H9 (cell line): ENCODE measurements around the gene CEACAM6. TPM values are rescaled to one million over a fixed set of nuclear protein-coding genes. Genes with fewer than 3 reads are reported as not detected.

ENCODE experiments used
- DNase-seq: peaks from one replicate; pipeline ENCODE4 v3.0.0-alpha.2; 2017
- H2AFZ ChIP-seq: one replicate; pipeline ENCODE4 v1.6.1; 2013; ENCODE audit warnings: mild to moderate bottlenecking, low read length, control low read depth, moderate library complexity
- H2AK5ac ChIP-seq: 2 replicates; pipeline ENCODE4 v1.6.1; 2013; ENCODE audit warnings: low read length, control low read depth, mixed read lengths; ENCODE audit not compliant: insufficient read length
- H2BK120ac ChIP-seq: one replicate; pipeline ENCODE4 v1.6.1; 2013; ENCODE audit warnings: low read depth, mild to moderate bottlenecking, low read length, control low read depth, inconsistent platforms; ENCODE audit not compliant: poor library complexity, severe bottlenecking
- H2BK12ac ChIP-seq: 2 replicates; pipeline ENCODE4 v1.6.1; 2013; ENCODE audit warnings: low read length, control low read depth, mixed read lengths, low read depth; ENCODE audit not compliant: insufficient read length
- H2BK15ac ChIP-seq: 2 replicates; pipeline ENCODE4 v1.6.1; 2013; ENCODE audit warnings: low read depth, low read length, control low read depth
- H2BK20ac ChIP-seq: one replicate; pipeline ENCODE4 v1.6.1; 2013; ENCODE audit warnings: low read depth, mild to moderate bottlenecking, low read length, control low read depth, inconsistent platforms; ENCODE audit not compliant: poor library complexity, severe bottlenecking
- H2BK5ac ChIP-seq: 2 replicates; pipeline ENCODE4 v1.6.1; 2013; ENCODE audit warnings: low read length, control low read depth, mixed read lengths; ENCODE audit not compliant: insufficient read length
- H3K14ac ChIP-seq: 2 replicates; pipeline ENCODE4 v1.6.1; 2013; ENCODE audit warnings: low read length, control low read depth; ENCODE audit not compliant: insufficient read depth
- H3K18ac ChIP-seq: 2 replicates; pipeline ENCODE4 v1.6.1; 2013; ENCODE audit warnings: low read depth, mild to moderate bottlenecking, mixed read lengths, low read length, control low read depth; ENCODE audit not compliant: insufficient read length
- H3K23ac ChIP-seq: 2 replicates; pipeline ENCODE4 v1.6.1; 2013; ENCODE audit warnings: low read length, control low read depth, mixed read lengths, low read depth; ENCODE audit not compliant: insufficient read length
- H3K23me2 ChIP-seq: 2 replicates; pipeline ENCODE4 v1.6.1; 2013; ENCODE audit warnings: low read depth, mild to moderate bottlenecking, mixed read lengths, low read length, control low read depth; ENCODE audit not compliant: insufficient read length, poor library complexity, severe bottlenecking
- H3K27ac ChIP-seq: 2 replicates; pipeline ENCODE4 v1.5.1; 2013; ENCODE audit warnings: low read length, control low read depth, mixed read lengths, low read depth; ENCODE audit not compliant: insufficient read length
- H3K27me3 ChIP-seq: 2 replicates; pipeline ENCODE4 v1.6.1; 2013; ENCODE audit warnings: low read length, control low read depth, inconsistent platforms; ENCODE audit not compliant: insufficient read depth
- H3K4ac ChIP-seq: 2 replicates; pipeline ENCODE4 v1.6.1; 2013; ENCODE audit warnings: low read depth, mild to moderate bottlenecking, control low read depth, inconsistent platforms, low read length, moderate library complexity
- H3K4me1 ChIP-seq: 2 replicates; pipeline ENCODE4 v1.6.1; 2013; ENCODE audit warnings: low read length, control low read depth, inconsistent platforms; ENCODE audit not compliant: insufficient read depth
- H3K4me2 ChIP-seq: 2 replicates; pipeline ENCODE4 v1.6.1; 2013; ENCODE audit warnings: low read length, control low read depth, mixed read lengths; ENCODE audit not compliant: insufficient read length, insufficient read depth
- H3K56ac ChIP-seq: 2 replicates; pipeline ENCODE4 v1.6.1; 2013; ENCODE audit warnings: low read depth, mild to moderate bottlenecking, mixed read lengths, low read length, control low read depth; ENCODE audit not compliant: insufficient read length
- H3K79me1 ChIP-seq: 2 replicates; pipeline ENCODE4 v1.6.1; 2013; ENCODE audit warnings: low read depth, mild to moderate bottlenecking, moderate library complexity, low read length, control low read depth, inconsistent platforms; ENCODE audit not compliant: insufficient read depth, poor library complexity, severe bottlenecking
- H3K79me2 ChIP-seq: 2 replicates; pipeline ENCODE4 v1.6.1; 2013; ENCODE audit warnings: low read length, control low read depth, inconsistent platforms; ENCODE audit not compliant: insufficient read depth
- H3K9ac ChIP-seq: 2 replicates; pipeline ENCODE4 v1.6.1; 2013; ENCODE audit warnings: low read length, control low read depth, mixed read lengths; ENCODE audit not compliant: insufficient read length; ENCODE audit errors: extremely low read depth
- H3K9me3 ChIP-seq: one replicate; pipeline ENCODE4 v1.6.1; 2013; ENCODE audit warnings: low read depth, low read length, inconsistent platforms; ENCODE audit not compliant: control insufficient read depth
- H3T11ph ChIP-seq: one replicate; pipeline ENCODE4 v1.6.1; 2013; ENCODE audit warnings: mild to moderate bottlenecking, low read length, control low read depth, inconsistent platforms
- H4K20me1 ChIP-seq: one replicate; pipeline ENCODE4 v1.6.1; 2013; ENCODE audit not compliant: control insufficient read depth, insufficient read length, insufficient read depth
- H4K5ac ChIP-seq: 2 replicates; pipeline ENCODE4 v1.6.1; 2013; ENCODE audit warnings: low read depth, mild to moderate bottlenecking, mixed read lengths, low read length, control low read depth; ENCODE audit not compliant: insufficient read length
- H4K8ac ChIP-seq: replicated peaks from 2 replicates; pipeline ENCODE4 v1.6.1; 2013; ENCODE audit warnings: low read length, control low read depth, mixed read lengths, low read depth; ENCODE audit not compliant: insufficient read length
- H4K91ac ChIP-seq: 2 replicates; pipeline ENCODE4 v1.6.1; 2013; ENCODE audit warnings: low read depth, mild to moderate bottlenecking, moderate library complexity, mixed read lengths, low read length, control low read depth; ENCODE audit not compliant: insufficient read length
- H3K27ac Mint-ChIP-seq, 3 experiments: 2 replicates in 2 of 3; 3 replicates in 1 of 3; pipeline ENCODE4 v1.8.0; 2020 to 2021; ENCODE audit warnings: mixed read lengths in 3 of 3, mild to moderate bottlenecking in 1 of 3, moderate library complexity in 1 of 3
- H3K27me3 Mint-ChIP-seq: 2 replicates; pipeline ENCODE4 v1.8.0; 2021; ENCODE audit warnings: low read depth, mild to moderate bottlenecking, moderate library complexity, mixed read lengths
- H3K36me3 Mint-ChIP-seq, 3 experiments: 2 replicates in 2 of 3; 3 replicates in 1 of 3; pipeline ENCODE4 v1.8.0; 2020 to 2021; ENCODE audit warnings: low read depth in 3 of 3, mixed read lengths in 3 of 3; ENCODE audit not compliant: insufficient read depth in 1 of 3
- H3K4me1 Mint-ChIP-seq, 2 experiments: 2 replicates each; pipeline ENCODE4 v1.8.0; 2020; ENCODE audit warnings: mixed read lengths in 2 of 2
- H3K4me3 Mint-ChIP-seq, 2 experiments: 2 replicates in 1 of 2; 3 replicates in 1 of 2; pipeline ENCODE4 v1.8.0; 2020 to 2021; ENCODE audit warnings: mild to moderate bottlenecking in 2 of 2, mixed read lengths in 2 of 2, moderate library complexity in 1 of 2
- H3K9me3 Mint-ChIP-seq, 2 experiments: 2 replicates in 1 of 2; 3 replicates in 1 of 2; pipeline ENCODE4 v1.8.0; 2020; ENCODE audit warnings: mild to moderate bottlenecking in 2 of 2, mixed read lengths in 2 of 2, moderate library complexity in 1 of 2
- CTCF ChIP-seq: fragments of 200-600 bp; sonication (generic); conservative IDR thresholded peaks from 3 replicates; pipeline ENCODE4 v1.8.0; 2021; ENCODE audit warnings: antibody characterized with exemption, mild to moderate bottlenecking
- WGBS: extraction: QIAGEN DNeasy Blood & Tissue Kit; methylation state at CpG from one replicate; pipeline ENCODE4 v1.1.7; 2013; ENCODE audit warnings: missing lambda C conversion rate, low lambda C conversion rate, mixed read lengths; ENCODE audit not compliant: insufficient read length; ENCODE audit errors: extremely low coverage; 5-methylcytosine and 5-hydroxymethylcytosine counted together
- total RNA-seq: library from RNA; stranded (reverse); gene quantifications from 2 replicates; pipeline ENCODE4 v1.2.1, GENCODE V29; 2021

Gene CEACAM6
- total RNA-seq, 1 experiment from 2014 or later: not detected

GRCh38 chr19:41718761-41719160 is 36.6 kb upstream of the CEACAM6 start:
- Histone ChIP-seq H3K27me3 (no peaks in the 10 kb centered on the region), H2BK20ac (no peak overlapping the region), H4K20me1 (no peaks in the 10 kb centered on the region), H3K4me1 (no peaks in the 10 kb centered on the region), H3K18ac (no peak overlapping the region), H3K4me2 (no peak overlapping the region), H2AK5ac (no peak overlapping the region), H3K4ac (no peak overlapping the region), H3K9ac (no peak overlapping the region), H4K8ac (no peak overlapping the region), H3K23ac (no peak overlapping the region), H2BK15ac (no peak overlapping the region), H3K23me2 (no peaks in the 10 kb centered on the region), H4K5ac (no peak overlapping the region), H2BK120ac (no peak overlapping the region), H3T11ph (no peak overlapping the region), H2AFZ (no peak overlapping the region), H3K14ac (no peak overlapping the region), H3K79me1 (no peaks in the 10 kb centered on the region), H3K9me3 (peaks cover 34% of the 10 kb centered on the region), H3K79me2 (no peaks in the 10 kb centered on the region), H3K27ac (no peak overlapping the region), H3K56ac (no peak overlapping the region), H2BK5ac (no peak overlapping the region), H4K91ac (no peak overlapping the region), H2BK12ac (no peak overlapping the region)
- no peak overlapping the region for H3K4me3 Mint-ChIP-seq
- no CpG with 5 or more reads among the region's 6 CpGs for WGBS
- H3K27me3 Mint-ChIP-seq: no peaks in the 10 kb centered on the region; the same call in none of the 2 replicates
- no peak for DNase-seq
- H3K9me3 Mint-ChIP-seq: peaks cover 83 to 93% of the 10 kb centered on the region in 2 experiments
- TF ChIP-seq CTCF: no peak
- H3K27ac Mint-ChIP-seq: no peak overlapping the region
- H3K4me1 Mint-ChIP-seq: no peaks in the 10 kb centered on the region
- peaks cover 0 to 32% (median 2%) of the 10 kb centered on the region in 3 experiments; a peak in 5 of 7 replicates for H3K36me3 Mint-ChIP-seq
